Sigmoid colon (tissue), 7 donors: ENCODE results near the gene PTGES2. TPM values are rescaled to one million over a fixed set of nuclear protein-coding genes. Genes with fewer than 3 reads are reported as not detected.

Experiments used
- DNase-seq: peaks from one replicate; pipeline ENCODE4 v3.0.0-alpha.2; 2019
- H3K27ac ChIP-seq, 4 donors: fragments of 200-600 bp; sonication (generic); one replicate each; pipeline ENCODE4 v1.5.1; 2016 to 2019; ENCODE audit warnings: mild to moderate bottlenecking in 1 of 4
- H3K27me3 ChIP-seq, 3 donors: fragments of 200-600 bp; sonication (generic); one replicate each; pipeline ENCODE4 v1.5.1; 2019; ENCODE audit warnings: mild to moderate bottlenecking in 1 of 3
- H3K36me3 ChIP-seq, 4 donors: fragments of 200-600 bp; sonication (generic); one replicate each; pipeline ENCODE4 v1.5.1; 2016 to 2019
- H3K4me1 ChIP-seq, 4 donors: fragments of 200-600 bp; sonication (generic); one replicate each; pipeline ENCODE4 v1.5.1; 2017 to 2019
- H3K4me3 ChIP-seq, 4 donors: fragments of 200-600 bp; sonication (generic); one replicate each; pipeline ENCODE4 v1.5.1; 2017 to 2019; ENCODE audit warnings: mild to moderate bottlenecking in 2 of 4, moderate library complexity in 1 of 4
- H3K9me3 ChIP-seq, 4 donors: fragments of 200-600 bp in 3 of 4; sonication (generic) in 3 of 4; one replicate each; pipeline versions ENCODE4 v1.5.1 to v1.6.1; 2013 to 2019
- EP300 ChIP-seq, 4 donors: sonication (generic); formaldehyde crosslinking; IDR thresholded peaks; one replicate each; pipeline ENCODE4 v1.6.1; 2017; ENCODE audit warnings: antibody characterized with exemption in 4 of 4
- POLR2A ChIP-seq, 2 donors: fragments of 450-650 bp; IDR thresholded peaks; one replicate each; pipeline ENCODE4 v1.6.1; 2016; ENCODE audit warnings: antibody characterized with exemption in 2 of 2, mild to moderate bottlenecking in 2 of 2, moderate library complexity in 2 of 2
- POLR2AphosphoS5 ChIP-seq, 4 donors: sonication (generic); formaldehyde crosslinking; IDR thresholded peaks; one replicate each; pipeline ENCODE4 v1.6.1; 2017; ENCODE audit warnings: antibody characterized with exemption in 4 of 4
- WGBS, 2 donors: extraction: QIAGEN DNeasy Blood & Tissue Kit; methylation state at CpG; one replicate each; pipeline ENCODE4 v1.1.7; 2013; 5-methylcytosine and 5-hydroxymethylcytosine counted together
- intact Hi-C: fragments of 100-400 bp; cut with DNase I; formaldehyde crosslinking; loops from one replicate; pipeline ENCODE4 v1.15.1; 2023
- polyA plus RNA-seq, 3 donors: library from polyadenylated mRNA; stranded (reverse); fragments of 200-250 nt; gene quantifications; one replicate each; pipeline ENCODE4 v1.2.3, GENCODE V29; 2013
- total RNA-seq, 4 donors: library from RNA; depleted of rRNA; stranded (reverse); fragments of >200 nt; gene quantifications; one replicate each; pipeline ENCODE4 v1.1.0, GENCODE V29; 2016
- TF ChIP-seq, protein P1 (sequence below), 4 experiments: fragments of 450-650 bp in 3 of 4; fragments of 200-600 bp in 1 of 4; IDR thresholded peaks; one replicate each; pipeline ENCODE4 v1.5.1; 2016 to 2019; ENCODE audit warnings: antibody characterized with exemption in 4 of 4, mild to moderate bottlenecking in 3 of 4, moderate library complexity in 2 of 4
- donor health status: healthy with polysubstance abuse.
- donor health status: Bipolar disorder and iron deficiency.
- donor health status: healthy.

PTGES2 gene
- total and polyA plus RNA-seq, 7 donors: 56.5 to 119 (median 82.2) TPM

DNA sequence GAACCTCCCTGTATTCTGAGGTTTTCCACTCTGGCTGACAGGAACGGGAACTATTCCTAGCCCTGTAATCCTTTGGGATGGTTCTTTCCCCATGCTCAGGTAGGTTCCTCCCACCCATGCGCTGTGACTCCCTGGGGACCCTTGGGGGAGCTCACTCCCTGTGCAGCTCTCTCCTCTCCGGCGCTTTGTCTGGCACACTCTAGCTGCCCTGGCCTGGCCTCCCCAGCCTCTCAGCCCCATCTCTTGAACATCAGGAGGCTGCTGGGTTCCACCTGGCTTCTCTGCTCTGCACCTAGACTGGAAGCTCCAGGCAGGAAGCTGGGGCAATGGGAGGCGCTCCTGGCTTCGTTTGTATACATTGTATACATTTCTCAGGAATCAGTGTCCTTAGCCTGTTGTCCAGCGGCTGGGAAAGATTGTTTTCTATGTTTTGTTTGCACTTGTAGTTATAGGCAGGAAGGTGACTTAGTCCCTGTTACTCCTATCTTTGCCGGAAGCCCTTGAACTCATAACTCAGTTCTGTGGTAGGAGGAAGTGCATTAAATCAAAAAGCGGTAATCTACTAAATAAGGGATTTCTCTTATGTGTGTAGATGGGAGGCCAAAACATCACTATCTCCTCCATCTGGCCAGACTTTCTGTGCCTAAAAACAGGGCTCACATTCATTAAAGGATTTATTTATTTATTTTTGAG, 39.1 kb downstream of the PTGES2 start:
- WGBS, 2 donors: 71 to 78% methylated on average over 9 of the region's 9 CpGs
- H3K9me3 ChIP-seq: no peaks in the 10 kb centered on the region
- DNase-seq: no peak
- intact Hi-C loops: no loop called here
- peaks cover 0 to 45% (median 34%) of the 10 kb centered on the region in 4 donors for H3K4me1 ChIP-seq
- H3K27me3 ChIP-seq: no peaks in the 10 kb centered on the region
- H3K27ac ChIP-seq: no peak overlapping the region
- no peak overlapping the region for H3K4me3 ChIP-seq
- no peaks in the 10 kb centered on the region for H3K36me3 ChIP-seq
- no peak for TF ChIP-seq EP300 (IDR thresholded peaks at IDR 0.05)
- TF ChIP-seq, protein P1, sequence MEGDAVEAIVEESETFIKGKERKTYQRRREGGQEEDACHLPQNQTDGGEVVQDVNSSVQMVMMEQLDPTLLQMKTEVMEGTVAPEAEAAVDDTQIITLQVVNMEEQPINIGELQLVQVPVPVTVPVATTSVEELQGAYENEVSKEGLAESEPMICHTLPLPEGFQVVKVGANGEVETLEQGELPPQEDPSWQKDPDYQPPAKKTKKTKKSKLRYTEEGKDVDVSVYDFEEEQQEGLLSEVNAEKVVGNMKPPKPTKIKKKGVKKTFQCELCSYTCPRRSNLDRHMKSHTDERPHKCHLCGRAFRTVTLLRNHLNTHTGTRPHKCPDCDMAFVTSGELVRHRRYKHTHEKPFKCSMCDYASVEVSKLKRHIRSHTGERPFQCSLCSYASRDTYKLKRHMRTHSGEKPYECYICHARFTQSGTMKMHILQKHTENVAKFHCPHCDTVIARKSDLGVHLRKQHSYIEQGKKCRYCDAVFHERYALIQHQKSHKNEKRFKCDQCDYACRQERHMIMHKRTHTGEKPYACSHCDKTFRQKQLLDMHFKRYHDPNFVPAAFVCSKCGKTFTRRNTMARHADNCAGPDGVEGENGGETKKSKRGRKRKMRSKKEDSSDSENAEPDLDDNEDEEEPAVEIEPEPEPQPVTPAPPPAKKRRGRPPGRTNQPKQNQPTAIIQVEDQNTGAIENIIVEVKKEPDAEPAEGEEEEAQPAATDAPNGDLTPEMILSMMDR (IDR thresholded peaks at IDR 0.05): no peak
- TF ChIP-seq POLR2AphosphoS5 (IDR thresholded peaks at IDR 0.05): no peak
- no peak for TF ChIP-seq POLR2A (IDR thresholded peaks at IDR 0.05)

DNA sequence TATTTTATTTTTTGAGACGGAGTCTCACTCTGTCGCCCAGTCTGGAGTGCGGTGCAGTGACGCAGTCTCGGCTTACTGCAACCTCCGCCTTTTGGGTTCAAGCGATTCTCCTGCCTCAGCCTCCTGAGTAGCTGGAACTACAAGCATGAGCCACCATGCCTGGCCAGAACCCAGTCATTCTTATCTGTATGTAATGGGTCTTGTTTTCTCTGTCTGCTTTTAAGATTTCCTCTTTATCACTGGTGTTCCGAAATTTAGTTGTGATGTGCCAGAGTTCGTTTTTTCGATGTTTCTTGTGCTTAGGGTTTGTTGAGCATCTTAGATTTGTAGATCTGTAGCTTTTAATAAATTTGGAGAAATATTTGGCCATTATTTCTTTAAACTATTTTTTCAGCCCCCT, 40.3 kb downstream of the PTGES2 start:
- no peak overlapping the region for H3K27ac ChIP-seq
- no peaks in the 10 kb centered on the region for H3K9me3 ChIP-seq
- no peak for DNase-seq
- no peak overlapping the region for H3K4me3 ChIP-seq
- H3K27me3 ChIP-seq: no peaks in the 10 kb centered on the region
- H3K36me3 ChIP-seq: no peaks in the 10 kb centered on the region
- no peak for TF ChIP-seq POLR2A (IDR thresholded peaks at IDR 0.05)
- no peak for TF ChIP-seq EP300 (IDR thresholded peaks at IDR 0.05)
- TF ChIP-seq, protein P1 (IDR thresholded peaks at IDR 0.05): no peak
- TF ChIP-seq POLR2AphosphoS5 (IDR thresholded peaks at IDR 0.05): no peak
- peaks cover 0 to 39% (median 26%) of the 10 kb centered on the region in 4 donors for H3K4me1 ChIP-seq
- WGBS, 2 donors: 78 to 91% methylated on average over 10 of the region's 10 CpGs
- intact Hi-C loops: no loop called here

DNA sequence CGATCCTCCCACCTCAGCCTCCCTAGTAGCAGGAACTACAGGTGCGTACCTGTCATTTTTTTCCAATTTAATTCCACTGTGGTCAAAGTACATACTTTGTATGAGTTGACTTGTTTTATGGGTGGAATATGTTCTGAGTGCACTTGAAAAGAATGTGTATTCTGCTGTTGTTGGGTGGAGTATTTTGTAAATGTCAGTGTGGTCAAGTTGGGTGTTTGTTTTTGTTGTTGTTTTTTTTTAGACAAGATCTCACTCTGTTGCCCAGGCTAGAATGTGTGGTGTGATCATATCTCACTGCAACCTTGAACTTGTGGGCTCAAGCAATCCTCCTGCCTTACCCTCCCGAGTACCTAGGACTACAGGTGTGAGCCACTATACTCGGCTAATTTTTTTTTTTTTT, 41.6 kb downstream of the PTGES2 start:
- intact Hi-C loops: no loop called here
- no peak overlapping the region for H3K4me3 ChIP-seq
- no peaks in the 10 kb centered on the region for H3K9me3 ChIP-seq
- H3K27ac ChIP-seq: no peak overlapping the region
- WGBS, 2 donors: 48 to 85% methylated on average over 4 of the region's 4 CpGs
- no peaks in the 10 kb centered on the region for H3K36me3 ChIP-seq
- H3K27me3 ChIP-seq: no peaks in the 10 kb centered on the region
- TF ChIP-seq EP300 (IDR thresholded peaks at IDR 0.05): no peak
- no peak for TF ChIP-seq POLR2A (IDR thresholded peaks at IDR 0.05)
- TF ChIP-seq, protein P1 (IDR thresholded peaks at IDR 0.05): no peak
- no peak for TF ChIP-seq POLR2AphosphoS5 (IDR thresholded peaks at IDR 0.05)
- DNase-seq: no peak
- H3K4me1 ChIP-seq: peaks cover 0 to 39% (median 26%) of the 10 kb centered on the region in 4 donors

DNA sequence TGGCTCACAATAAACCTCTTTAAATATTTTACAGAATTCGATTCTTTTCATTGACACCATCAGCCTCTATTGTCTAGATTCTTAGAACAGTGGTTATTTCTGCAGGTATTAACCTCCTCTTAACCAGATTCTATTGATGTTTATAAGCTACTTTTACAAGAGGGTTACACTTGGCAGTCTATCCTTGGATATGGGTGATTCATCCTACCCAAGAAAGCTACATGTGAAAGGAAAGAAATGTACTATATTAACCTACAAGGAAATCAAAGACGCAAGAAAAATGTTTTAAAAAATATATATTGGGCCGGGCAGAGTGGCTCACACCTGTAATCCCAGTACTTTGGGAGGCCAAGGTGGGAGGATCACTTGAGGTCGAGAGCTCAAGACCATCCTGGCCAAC, 42.8 kb downstream of the PTGES2 start:
- TF ChIP-seq, protein P1 (IDR thresholded peaks at IDR 0.05): no peak
- TF ChIP-seq EP300 (IDR thresholded peaks at IDR 0.05): no peak
- TF ChIP-seq POLR2AphosphoS5 (IDR thresholded peaks at IDR 0.05): no peak
- no peak for TF ChIP-seq POLR2A (IDR thresholded peaks at IDR 0.05)
- intact Hi-C loops: no loop called here
- H3K4me3 ChIP-seq: no peak overlapping the region
- H3K9me3 ChIP-seq: no peaks in the 10 kb centered on the region
- peaks cover 0 to 37% (median 27%) of the 10 kb centered on the region in 4 donors for H3K4me1 ChIP-seq
- 91 to 93% methylated on average over 4 of the region's 4 CpGs for WGBS, 2 donors
- H3K27me3 ChIP-seq: no peaks in the 10 kb centered on the region
- peak overlapping the region in 1 of 4 donors; percentile 33 for H3K27ac ChIP-seq
- H3K36me3 ChIP-seq: no peaks in the 10 kb centered on the region
- DNase-seq: no peak
